GM12878 (cell line): Measurements from ENCODE around the gene TGFB3. TPM values are rescaled to one million over a fixed set of nuclear protein-coding genes. Genes with fewer than 3 reads are reported as not detected.

Source experiments
- ATAC-seq: fragments of 200-7000 bp; cut with Tn5 transposase; 3 replicates; pipeline ENCODE4 v1.9.1; 2020; ENCODE audit warnings: mild to moderate bottlenecking, moderate library complexity
- BruUV-seq: library from RNA; stranded (reverse); fragments of 400-500 nt; replicated peaks from 2 replicates; lab custom pipeline; 2021; lab: Mats Ljungman, UMichigan
- CTCF ChIA-PET: fragments of 300-600 bp; sonication (Branson Sonifier 250); formaldehyde crosslinking; extraction: SDS; loops from one replicate; lab custom pipeline; 2021; ENCODE audit warnings: inconsistent platforms; lab: Yijun Ruan, JAX
- POLR2A ChIA-PET: fragments of 350-600 bp; formaldehyde crosslinking; extraction: SDS; loops from one replicate; lab custom pipeline; 2021; ENCODE audit warnings: inconsistent platforms; lab: Charles Lee
- RAD21 ChIA-PET: fragments of 300-600 bp; sonication (Branson Sonifier 250); formaldehyde crosslinking; loops from one replicate; lab custom pipeline; 2023; ENCODE audit warnings: antibody characterized with exemption; ENCODE audit not compliant: unreplicated experiment; lab: Charles Lee
- SMC1A ChIA-PET: fragments of 300-600 bp; sonication (Branson Sonifier 250); formaldehyde crosslinking; loops from one replicate; lab custom pipeline; 2023; ENCODE audit not compliant: unreplicated experiment, uncharacterized antibody; lab: Charles Lee
- DNase-seq: peaks from one replicate; pipeline ENCODE4 v3.0.0-alpha.2; 2011; ENCODE audit warnings: low read depth, low spot score
- FAIRE-seq: peaks from 3 replicates; lab custom pipeline; 2011; peaks lifted over from hg19 to GRCh38; lab: Jason Lieb, UNC
- H2AFZ ChIP-seq: 2 replicates; pipeline ENCODE4 v1.6.0; 2011; ENCODE audit warnings: low read depth, low read length, control low read depth; ENCODE audit not compliant: control insufficient read depth
- H3K27ac ChIP-seq: 2 replicates; pipeline ENCODE4 v1.5.1; 2011; ENCODE audit warnings: control low read depth; ENCODE audit not compliant: control insufficient read depth, insufficient read depth
- H3K27me3 ChIP-seq, 2 experiments: replicated peaks in 1 of 2; 2 replicates each; pipeline versions ENCODE4 v1.6.0 to v1.6.1; 2011; ENCODE audit warnings: low read length in 1 of 2; ENCODE audit not compliant: control insufficient read depth in 2 of 2, insufficient read depth in 2 of 2
- H3K36me3 ChIP-seq, 2 experiments: 2 replicates each; pipeline ENCODE4 v1.5.1; 2011; ENCODE audit warnings: low read length in 1 of 2; ENCODE audit not compliant: control insufficient read depth in 2 of 2, insufficient read depth in 2 of 2
- H3K4me1 ChIP-seq: 2 replicates; pipeline ENCODE4 v1.6.1; 2011; ENCODE audit warnings: mild to moderate bottlenecking, low read length, moderate library complexity, mixed read lengths; ENCODE audit not compliant: control insufficient read depth, insufficient read depth
- H3K4me2 ChIP-seq: 2 replicates; pipeline ENCODE4 v1.6.0; 2011; ENCODE audit warnings: control low read depth; ENCODE audit not compliant: control insufficient read depth, insufficient read depth
- H3K4me3 ChIP-seq: fragments of 200-600 bp; sonication (generic); 2 replicates; pipeline ENCODE4 v1.5.1; 2016
- H3K79me2 ChIP-seq: 2 replicates; pipeline ENCODE4 v1.6.0; 2011; ENCODE audit warnings: low read length; ENCODE audit not compliant: control insufficient read depth, insufficient read depth
- H3K9ac ChIP-seq: 2 replicates; pipeline ENCODE4 v1.8.0; 2011; ENCODE audit warnings: low read length, control low read depth, mixed read lengths; ENCODE audit not compliant: control insufficient read depth, insufficient read depth
- H3K9me3 ChIP-seq: replicated peaks from 3 replicates; pipeline ENCODE4 v1.5.1; 2011; ENCODE audit warnings: mild to moderate bottlenecking, low read length; ENCODE audit not compliant: control insufficient read depth, insufficient read depth
- H4K20me1 ChIP-seq: 2 replicates; pipeline ENCODE4 v1.6.0; 2011; ENCODE audit not compliant: control insufficient read depth, insufficient read depth
- HCFC1 ChIP-seq: fragments of 150-350 bp; IDR thresholded peaks from 2 replicates; pipeline ENCODE4 v1.6.1; 2014; ENCODE audit warnings: low read length
- IKZF2 ChIP-seq, 2 experiments: fragments of 450-650 bp; IDR thresholded peaks; 2 replicates each; pipeline ENCODE4 v1.6.1; 2017; ENCODE audit warnings: mild to moderate bottlenecking in 2 of 2, moderate library complexity in 2 of 2
- KAT2A ChIP-seq: conservative IDR thresholded peaks from 2 replicates; pipeline ENCODE4 v1.6.1; 2011; ENCODE audit warnings: low read depth, low read length; ENCODE audit not compliant: control insufficient read depth
- MTA3 ChIP-seq: IDR thresholded peaks from 2 replicates; pipeline ENCODE4 v1.6.1; 2012; ENCODE audit warnings: low read length, inconsistent platforms, borderline replicate concordance
- MXI1 ChIP-seq: fragments of 150-350 bp; IDR thresholded peaks from 2 replicates; pipeline ENCODE4 v1.6.1; 2011; ENCODE audit warnings: low read depth, mild to moderate bottlenecking, inconsistent platforms, low read length, improper control_type of control experiment
- WGBS: methylation state at CpG from one replicate; pipeline ENCODE4 v1.1.6; 2016; ENCODE audit warnings: low lambda C conversion rate; ENCODE audit not compliant: insufficient replicate concordance, insufficient coverage; ENCODE audit errors: missing lambda C conversion rate; 5-methylcytosine and 5-hydroxymethylcytosine counted together
- in situ Hi-C: fragments of 300-500 bp; cut with MboI; formaldehyde crosslinking; loops from 9 replicates; pipeline ENCODE4 v1.14.3; 2018; ENCODE audit warnings: mixed read lengths
- intact Hi-C: fragments of 100-400 bp; cut with micrococcal nuclease; formaldehyde crosslinking; loops from one replicate; pipeline ENCODE4 v1.14.2; 2022; ENCODE audit not compliant: unreplicated experiment
- polyA plus RNA-seq, 11 experiments: library from polyadenylated mRNA; depleted of rRNA in 4 of 11; unstranded in 6 of 11; stranded (reverse) in 5 of 11; fragments of >200 nt; fragmentation: Nextera tagmentation in 4 of 11; fragmentation: Illumina TruSeq in 1 of 11; extraction: Ambion mirVana in 4 of 11; extraction: Trizol in 1 of 11; gene quantifications; 1 replicate in 1 of 11; 2 replicates in 10 of 11; pipeline versions ENCODE4 v1.2.1 to v1.2.3, GENCODE V29; 2011 to 2016; ENCODE audit warnings: inconsistent platforms in 2 of 11, missing spikeins in 2 of 11, low read depth in 1 of 11
- total RNA-seq, 4 experiments: library from RNA; depleted of rRNA in 3 of 4; stranded (reverse); fragments of >200 nt in 3 of 4; fragmentation: Illumina TruSeq in 1 of 4; extraction: Trizol in 1 of 4; gene quantifications; 2 replicates each; pipeline versions ENCODE4 v1.2.1 to v1.2.3, GENCODE V29; 2013 to 2021
- TF ChIP-seq, protein P1 (sequence below): fragments of 450-650 bp; formaldehyde crosslinking; IDR thresholded peaks from 2 replicates; pipeline ENCODE4 v1.5.0; 2022; ENCODE audit warnings: mild to moderate bottlenecking, missing genetic modification characterization
- TF ChIP-seq, protein P2 (sequence below): fragments of 150-350 bp; IDR thresholded peaks from 2 replicates; pipeline ENCODE4 v1.6.1; 2014; ENCODE audit warnings: mild to moderate bottlenecking, low read depth, low read length
- TF ChIP-seq, protein P3 (sequence below), 3 experiments: IDR thresholded peaks in 2 of 3; conservative IDR thresholded peaks in 1 of 3; 2 replicates each; pipeline ENCODE4 v1.5.1; 2011; ENCODE audit warnings: low read depth in 3 of 3, low read length in 3 of 3, mild to moderate bottlenecking in 3 of 3, control low read depth in 2 of 3, moderate library complexity in 2 of 3, inconsistent platforms in 1 of 3, mixed read lengths in 1 of 3; ENCODE audit not compliant: control insufficient read depth in 2 of 3, insufficient read depth in 1 of 3; ENCODE audit errors: extremely low read depth in 1 of 3
- TF ChIP-seq, protein P4 (sequence below): fragments of 450-650 bp; IDR thresholded peaks from 2 replicates; pipeline ENCODE4 v1.6.1; 2016; ENCODE audit warnings: mild to moderate bottlenecking, moderate library complexity, borderline replicate concordance
- TF ChIP-seq, protein P5 (sequence below): fragments of 450-650 bp; IDR thresholded peaks from 2 replicates; pipeline ENCODE4 v1.6.1; 2017; ENCODE audit warnings: mild to moderate bottlenecking, low read depth, inconsistent platforms; ENCODE audit not compliant: poor library complexity, severe bottlenecking

Gene TGFB3
- total and polyA plus RNA-seq, 10 of the 15 experiments (the other 5 are each of a cell fraction or from before 2014, with no cell fraction given) = 0.27 to 2.6 (median 0.82) TPM

DNA sequence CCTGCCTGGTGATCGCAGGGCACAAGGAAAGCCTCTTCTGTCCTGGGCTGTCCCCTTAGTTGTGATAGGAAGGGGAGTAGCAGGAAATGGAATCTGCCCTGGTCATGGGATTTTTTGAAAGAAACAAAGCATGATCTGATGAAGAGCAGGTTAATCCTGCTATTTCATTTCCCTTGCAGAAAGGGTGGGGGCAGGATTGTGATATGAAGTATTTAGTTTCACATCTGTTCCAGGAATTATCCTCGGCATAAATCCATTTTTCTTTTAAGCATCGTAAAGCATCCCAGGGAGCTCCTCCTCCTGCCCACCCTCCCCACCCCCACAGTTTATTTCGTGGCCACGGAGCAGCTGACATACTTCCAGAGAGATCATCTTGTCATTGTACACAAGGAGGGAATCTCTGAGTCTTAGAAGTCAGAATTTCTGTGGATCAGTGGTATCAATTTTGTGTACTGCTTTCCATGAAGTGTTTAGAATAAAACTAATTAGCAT, 53.1 kb downstream of the TGFB3 start:
- Histone ChIP-seq H3K9me3 (no peaks in the 10 kb centered on the region), H3K4me2 (no peak overlapping the region), H3K27me3 (no peaks in the 10 kb centered on the region), H3K36me3 (no peaks in the 10 kb centered on the region), H3K4me3 (no peak overlapping the region), H3K27ac (no peak overlapping the region), H2AFZ (no peak overlapping the region), H4K20me1 (no peaks in the 10 kb centered on the region), H3K79me2 (no peaks in the 10 kb centered on the region), H3K9ac (no peak overlapping the region), H3K4me1 (no peaks in the 10 kb centered on the region)
- POLR2A ChIA-PET = no interaction called here
- intact Hi-C loops = no loop called here
- DNase-seq (no peak), ATAC-seq (no peak), FAIRE-seq (no peak)
- RAD21 ChIA-PET = no interaction called here
- no TSS peak for BruUV-seq
- CTCF ChIA-PET = no interaction called here
- 79% methylated on average over 5 of the region's 5 CpGs for WGBS
- SMC1A ChIA-PET = interaction anchor here (1.2 kb wide), 1 partner anchor 10 kb away, joined by 3 read pairs; no protein-coding TSS in a partner anchor
- in situ Hi-C loops = no loop called here
- TF ChIP-seq MXI1 = no peak
- TF ChIP-seq, protein P1, sequence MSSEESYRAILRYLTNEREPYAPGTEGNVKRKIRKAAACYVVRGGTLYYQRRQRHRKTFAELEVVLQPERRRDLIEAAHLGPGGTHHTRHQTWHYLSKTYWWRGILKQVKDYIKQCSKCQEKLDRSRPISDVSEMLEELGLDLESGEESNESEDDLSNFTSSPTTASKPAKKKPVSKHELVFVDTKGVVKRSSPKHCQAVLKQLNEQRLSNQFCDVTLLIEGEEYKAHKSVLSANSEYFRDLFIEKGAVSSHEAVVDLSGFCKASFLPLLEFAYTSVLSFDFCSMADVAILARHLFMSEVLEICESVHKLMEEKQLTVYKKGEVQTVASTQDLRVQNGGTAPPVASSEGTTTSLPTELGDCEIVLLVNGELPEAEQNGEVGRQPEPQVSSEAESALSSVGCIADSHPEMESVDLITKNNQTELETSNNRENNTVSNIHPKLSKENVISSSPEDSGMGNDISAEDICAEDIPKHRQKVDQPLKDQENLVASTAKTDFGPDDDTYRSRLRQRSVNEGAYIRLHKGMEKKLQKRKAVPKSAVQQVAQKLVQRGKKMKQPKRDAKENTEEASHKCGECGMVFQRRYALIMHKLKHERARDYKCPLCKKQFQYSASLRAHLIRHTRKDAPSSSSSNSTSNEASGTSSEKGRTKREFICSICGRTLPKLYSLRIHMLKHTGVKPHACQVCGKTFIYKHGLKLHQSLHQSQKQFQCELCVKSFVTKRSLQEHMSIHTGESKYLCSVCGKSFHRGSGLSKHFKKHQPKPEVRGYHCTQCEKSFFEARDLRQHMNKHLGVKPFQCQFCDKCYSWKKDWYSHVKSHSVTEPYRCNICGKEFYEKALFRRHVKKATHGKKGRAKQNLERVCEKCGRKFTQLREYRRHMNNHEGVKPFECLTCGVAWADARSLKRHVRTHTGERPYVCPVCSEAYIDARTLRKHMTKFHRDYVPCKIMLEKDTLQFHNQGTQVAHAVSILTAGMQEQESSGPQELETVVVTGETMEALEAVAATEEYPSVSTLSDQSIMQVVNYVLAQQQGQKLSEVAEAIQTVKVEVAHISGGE (CRISPR knock-in tag) = no peak
- TF ChIP-seq MTA3 = no peak
- no peak for TF ChIP-seq IKZF2 (IDR thresholded peaks at IDR 0.05)
- TF ChIP-seq KAT2A = no peak
- TF ChIP-seq, protein P2, sequence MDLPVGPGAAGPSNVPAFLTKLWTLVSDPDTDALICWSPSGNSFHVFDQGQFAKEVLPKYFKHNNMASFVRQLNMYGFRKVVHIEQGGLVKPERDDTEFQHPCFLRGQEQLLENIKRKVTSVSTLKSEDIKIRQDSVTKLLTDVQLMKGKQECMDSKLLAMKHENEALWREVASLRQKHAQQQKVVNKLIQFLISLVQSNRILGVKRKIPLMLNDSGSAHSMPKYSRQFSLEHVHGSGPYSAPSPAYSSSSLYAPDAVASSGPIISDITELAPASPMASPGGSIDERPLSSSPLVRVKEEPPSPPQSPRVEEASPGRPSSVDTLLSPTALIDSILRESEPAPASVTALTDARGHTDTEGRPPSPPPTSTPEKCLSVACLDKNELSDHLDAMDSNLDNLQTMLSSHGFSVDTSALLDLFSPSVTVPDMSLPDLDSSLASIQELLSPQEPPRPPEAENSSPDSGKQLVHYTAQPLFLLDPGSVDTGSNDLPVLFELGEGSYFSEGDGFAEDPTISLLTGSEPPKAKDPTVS = no peak
- no peak for TF ChIP-seq HCFC1
- TF ChIP-seq, protein P3, sequence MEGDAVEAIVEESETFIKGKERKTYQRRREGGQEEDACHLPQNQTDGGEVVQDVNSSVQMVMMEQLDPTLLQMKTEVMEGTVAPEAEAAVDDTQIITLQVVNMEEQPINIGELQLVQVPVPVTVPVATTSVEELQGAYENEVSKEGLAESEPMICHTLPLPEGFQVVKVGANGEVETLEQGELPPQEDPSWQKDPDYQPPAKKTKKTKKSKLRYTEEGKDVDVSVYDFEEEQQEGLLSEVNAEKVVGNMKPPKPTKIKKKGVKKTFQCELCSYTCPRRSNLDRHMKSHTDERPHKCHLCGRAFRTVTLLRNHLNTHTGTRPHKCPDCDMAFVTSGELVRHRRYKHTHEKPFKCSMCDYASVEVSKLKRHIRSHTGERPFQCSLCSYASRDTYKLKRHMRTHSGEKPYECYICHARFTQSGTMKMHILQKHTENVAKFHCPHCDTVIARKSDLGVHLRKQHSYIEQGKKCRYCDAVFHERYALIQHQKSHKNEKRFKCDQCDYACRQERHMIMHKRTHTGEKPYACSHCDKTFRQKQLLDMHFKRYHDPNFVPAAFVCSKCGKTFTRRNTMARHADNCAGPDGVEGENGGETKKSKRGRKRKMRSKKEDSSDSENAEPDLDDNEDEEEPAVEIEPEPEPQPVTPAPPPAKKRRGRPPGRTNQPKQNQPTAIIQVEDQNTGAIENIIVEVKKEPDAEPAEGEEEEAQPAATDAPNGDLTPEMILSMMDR (IDR thresholded peaks at IDR 0.05 in 2 of 3, conservative IDR thresholded peaks at IDR 0.05 in 1 of 3; ENCODE audit: control insufficient read depth in 2 of 3, extremely low read depth in 1 of 3, insufficient read depth in 1 of 3, low read depth in 3 of 3, low read length in 3 of 3) = no peak
- TF ChIP-seq, protein P4, sequence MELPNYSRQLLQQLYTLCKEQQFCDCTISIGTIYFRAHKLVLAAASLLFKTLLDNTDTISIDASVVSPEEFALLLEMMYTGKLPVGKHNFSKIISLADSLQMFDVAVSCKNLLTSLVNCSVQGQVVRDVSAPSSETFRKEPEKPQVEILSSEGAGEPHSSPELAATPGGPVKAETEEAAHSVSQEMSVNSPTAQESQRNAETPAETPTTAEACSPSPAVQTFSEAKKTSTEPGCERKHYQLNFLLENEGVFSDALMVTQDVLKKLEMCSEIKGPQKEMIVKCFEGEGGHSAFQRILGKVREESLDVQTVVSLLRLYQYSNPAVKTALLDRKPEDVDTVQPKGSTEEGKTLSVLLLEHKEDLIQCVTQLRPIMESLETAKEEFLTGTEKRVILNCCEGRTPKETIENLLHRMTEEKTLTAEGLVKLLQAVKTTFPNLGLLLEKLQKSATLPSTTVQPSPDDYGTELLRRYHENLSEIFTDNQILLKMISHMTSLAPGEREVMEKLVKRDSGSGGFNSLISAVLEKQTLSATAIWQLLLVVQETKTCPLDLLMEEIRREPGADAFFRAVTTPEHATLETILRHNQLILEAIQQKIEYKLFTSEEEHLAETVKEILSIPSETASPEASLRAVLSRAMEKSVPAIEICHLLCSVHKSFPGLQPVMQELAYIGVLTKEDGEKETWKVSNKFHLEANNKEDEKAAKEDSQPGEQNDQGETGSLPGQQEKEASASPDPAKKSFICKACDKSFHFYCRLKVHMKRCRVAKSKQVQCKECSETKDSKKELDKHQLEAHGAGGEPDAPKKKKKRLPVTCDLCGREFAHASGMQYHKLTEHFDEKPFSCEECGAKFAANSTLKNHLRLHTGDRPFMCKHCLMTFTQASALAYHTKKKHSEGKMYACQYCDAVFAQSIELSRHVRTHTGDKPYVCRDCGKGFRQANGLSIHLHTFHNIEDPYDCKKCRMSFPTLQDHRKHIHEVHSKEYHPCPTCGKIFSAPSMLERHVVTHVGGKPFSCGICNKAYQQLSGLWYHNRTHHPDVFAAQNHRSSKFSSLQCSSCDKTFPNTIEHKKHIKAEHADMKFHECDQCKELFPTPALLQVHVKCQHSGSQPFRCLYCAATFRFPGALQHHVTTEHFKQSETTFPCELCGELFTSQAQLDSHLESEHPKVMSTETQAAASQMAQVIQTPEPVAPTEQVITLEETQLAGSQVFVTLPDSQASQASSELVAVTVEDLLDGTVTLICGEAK = no peak
- TF ChIP-seq, protein P5, sequence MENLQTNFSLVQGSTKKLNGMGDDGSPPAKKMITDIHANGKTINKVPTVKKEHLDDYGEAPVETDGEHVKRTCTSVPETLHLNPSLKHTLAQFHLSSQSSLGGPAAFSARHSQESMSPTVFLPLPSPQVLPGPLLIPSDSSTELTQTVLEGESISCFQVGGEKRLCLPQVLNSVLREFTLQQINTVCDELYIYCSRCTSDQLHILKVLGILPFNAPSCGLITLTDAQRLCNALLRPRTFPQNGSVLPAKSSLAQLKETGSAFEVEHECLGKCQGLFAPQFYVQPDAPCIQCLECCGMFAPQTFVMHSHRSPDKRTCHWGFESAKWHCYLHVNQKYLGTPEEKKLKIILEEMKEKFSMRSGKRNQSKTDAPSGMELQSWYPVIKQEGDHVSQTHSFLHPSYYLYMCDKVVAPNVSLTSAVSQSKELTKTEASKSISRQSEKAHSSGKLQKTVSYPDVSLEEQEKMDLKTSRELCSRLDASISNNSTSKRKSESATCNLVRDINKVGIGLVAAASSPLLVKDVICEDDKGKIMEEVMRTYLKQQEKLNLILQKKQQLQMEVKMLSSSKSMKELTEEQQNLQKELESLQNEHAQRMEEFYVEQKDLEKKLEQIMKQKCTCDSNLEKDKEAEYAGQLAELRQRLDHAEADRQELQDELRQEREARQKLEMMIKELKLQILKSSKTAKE = no peak
